T-helper 22 cell (primary cell): ENCODE data around the gene OR2A5.
"Not testable (repeated sequence)": the region's sequence is repeated elsewhere in the genome, so short reads cannot be mapped to it uniquely, and the experiment has no call there.

ENCODE experiments used
- DNase-seq: peaks from one replicate; pipeline ENCODE4 v3.0.0-alpha.2; 2020; ENCODE audit warnings: low read depth

The OR2A5 gene, protein sequence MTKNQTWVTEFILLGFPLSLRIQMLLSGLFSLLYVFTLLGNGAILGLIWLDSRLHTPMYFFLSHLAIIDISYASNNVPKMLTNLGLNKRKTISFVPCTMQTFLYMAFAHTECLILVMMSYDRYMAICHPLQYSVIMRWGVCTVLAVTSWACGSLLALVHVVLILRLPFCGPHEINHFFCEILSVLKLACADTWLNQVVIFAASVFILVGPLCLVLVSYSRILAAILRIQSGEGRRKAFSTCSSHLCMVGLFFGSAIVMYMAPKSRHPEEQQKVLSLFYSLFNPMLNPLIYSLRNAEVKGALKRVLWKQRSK

GRCh38 chr7:144048648-144049047 lies at the start of gene OR2A5:
OR2A5 (plus strand) TSS chr7:144048948; CDS start chr7:144050402, 1,454 bp downstream.
- DNase-seq = no peak

GRCh38 chr7:144000020-144000419 lies 48.7 kb upstream of the OR2A5 start, which contains the start of gene OR6B1:
OR6B1 (plus strand) TSS chr7:144000320; CDS start chr7:144003997, 3,677 bp downstream.
- no peak for DNase-seq

- no peak for DNase-seq
These were observed 47.2 kb upstream of the OR2A5 start for GRCh38 chr7:144001543-144001942.

- DNase-seq = no peak
These were observed 44.0 kb upstream of the OR2A5 start for GRCh38 chr7:144004703-144005102.

- no peak for DNase-seq
These were observed 42.6 kb upstream of the OR2A5 start for GRCh38 chr7:144006029-144006691.

- DNase-seq = no peak
These were observed 42.1 kb upstream of the OR2A5 start for GRCh38 chr7:144006692-144007042.

GRCh38 chr7:144009361-144009760 lies 39.4 kb upstream of the OR2A5 start:
- DNase-seq = no peak

DNA sequence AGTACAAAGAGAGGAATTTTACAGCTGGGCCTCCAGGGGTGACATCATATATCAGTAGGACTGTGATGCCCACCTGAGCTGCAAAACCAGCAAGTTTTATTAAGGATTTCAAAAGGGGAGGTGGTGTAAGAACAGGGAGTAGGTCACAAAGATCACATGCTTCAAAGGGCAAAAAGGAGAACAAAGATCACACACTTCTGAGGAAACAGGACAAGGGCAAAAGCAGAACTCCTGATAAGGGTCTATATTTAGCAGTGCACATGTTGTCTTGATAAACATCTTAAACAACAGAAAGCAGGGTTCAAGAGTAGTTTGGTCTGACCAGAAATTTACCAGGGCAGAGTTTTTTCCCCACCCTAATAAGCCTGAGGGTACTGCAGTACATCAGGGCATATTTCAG lies 38.7 kb upstream of the OR2A5 start:
- not testable (repeated sequence) for DNase-seq

DNA sequence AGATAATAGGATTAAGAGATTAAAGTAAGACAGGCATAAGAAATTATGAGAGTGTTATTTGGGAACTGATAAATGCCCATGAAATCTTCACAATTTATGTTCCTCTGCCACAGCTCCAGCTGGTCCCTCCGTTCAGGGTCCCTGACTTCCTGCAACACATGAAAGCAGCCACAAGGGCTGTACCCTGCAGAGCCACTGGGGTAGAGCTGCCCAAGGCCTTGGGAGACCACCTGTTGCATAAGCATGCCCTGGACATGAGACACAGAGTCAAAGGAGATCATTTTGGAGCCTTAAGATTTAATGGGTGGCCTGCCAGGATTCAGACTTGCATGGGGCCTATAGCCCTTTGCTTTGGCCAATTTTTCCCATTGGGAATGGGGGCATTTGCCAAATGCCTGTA lies 37.9 kb upstream of the OR2A5 start:
- not testable (repeated sequence) for DNase-seq

DNA sequence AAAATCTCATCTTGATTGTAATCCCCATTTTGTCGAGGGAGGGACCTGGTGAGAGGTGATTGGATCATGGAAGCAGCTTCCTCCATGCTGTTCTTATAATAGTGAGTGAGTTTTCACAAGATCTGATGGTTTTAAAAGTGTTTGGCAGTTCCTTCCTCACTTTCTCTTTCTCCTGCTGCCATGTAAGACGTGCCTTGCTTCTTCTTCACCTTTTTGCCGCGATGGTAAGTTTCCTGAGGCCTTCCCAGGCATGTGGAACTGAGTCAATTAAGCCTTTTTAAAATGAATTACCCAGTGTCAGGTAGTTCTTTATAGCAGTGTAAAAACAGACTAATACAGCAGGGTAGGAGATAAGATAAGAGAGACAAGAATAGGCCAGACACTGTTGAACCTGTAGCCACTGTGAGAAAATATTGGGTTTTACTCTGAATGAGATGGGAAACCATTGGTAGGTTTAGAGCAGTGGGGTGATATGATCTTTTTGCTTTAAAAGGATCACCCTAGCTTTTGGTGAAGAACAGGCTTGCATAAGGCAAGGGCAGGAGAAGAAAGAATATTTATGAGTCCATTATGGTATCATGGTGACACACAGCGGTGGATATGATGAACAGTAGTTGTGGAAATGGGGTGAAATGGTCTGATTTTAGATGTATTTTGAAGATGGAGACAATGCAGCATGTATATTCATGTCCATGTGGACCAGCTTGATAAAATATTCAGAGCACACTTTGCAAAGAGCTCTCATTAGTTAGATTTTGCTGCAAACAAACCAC lies 37.1 kb upstream of the OR2A5 start:
- DNase-seq = no peak

DNA sequence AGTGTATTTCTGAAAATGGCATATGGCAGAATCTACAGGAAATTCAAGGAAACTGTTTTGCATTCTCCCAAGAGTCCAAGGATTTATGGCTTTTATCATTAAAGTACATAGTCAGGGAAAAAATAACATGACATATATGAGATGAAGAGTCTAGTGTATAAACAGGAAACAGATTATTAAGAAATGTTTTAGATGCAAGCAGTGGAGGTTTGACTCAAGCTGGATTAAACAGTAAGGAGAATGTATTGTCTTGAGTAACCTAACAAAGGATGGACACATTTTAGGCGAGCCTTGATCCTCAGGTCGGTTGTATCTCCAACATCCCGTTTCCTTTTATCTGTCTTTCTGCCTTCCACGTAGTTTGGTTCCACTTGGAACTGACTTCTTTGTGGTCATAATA lies 30.7 kb upstream of the OR2A5 start:
- DNase-seq = no peak

DNA sequence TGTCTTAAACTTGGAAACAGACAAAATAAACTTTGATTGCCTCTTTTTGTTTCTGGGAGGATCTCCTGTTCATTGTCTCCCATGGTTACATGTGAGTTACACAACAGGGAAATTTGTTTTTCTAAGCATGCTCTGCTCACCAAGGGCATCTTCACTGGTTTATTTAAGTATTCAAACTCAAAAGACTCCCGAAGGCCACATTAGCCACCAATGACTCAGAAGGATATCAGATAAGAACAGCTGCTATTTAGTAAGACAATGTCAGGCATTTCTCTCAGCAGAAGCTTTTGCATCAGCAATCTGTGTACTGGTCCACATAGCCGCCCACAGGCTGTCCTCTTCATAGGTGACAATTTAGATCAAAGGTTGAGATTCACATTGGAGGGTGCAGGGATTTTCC lies 29.3 kb upstream of the OR2A5 start:
- no peak for DNase-seq

DNA sequence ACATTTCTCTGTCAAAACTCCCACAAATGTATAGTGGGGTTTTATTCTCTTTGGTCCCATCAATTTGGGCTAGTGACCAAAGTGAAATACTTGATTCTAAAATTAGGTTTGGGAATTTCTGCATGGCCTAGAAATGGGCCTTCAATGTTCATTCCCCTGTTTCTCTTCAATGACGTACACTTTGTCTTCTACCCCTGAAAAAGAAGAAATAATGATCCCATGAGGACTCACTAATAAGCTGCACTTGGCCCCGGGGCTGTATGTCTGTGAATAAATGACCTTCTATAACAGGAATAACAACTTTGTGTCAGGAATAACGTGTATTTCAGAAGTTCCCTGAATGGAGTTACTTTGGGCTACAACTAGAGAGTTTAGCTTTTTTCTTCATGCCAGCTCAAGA lies 28.4 kb upstream of the OR2A5 start:
- DNase-seq = no peak

GRCh38 chr7:144022169-144022568 lies 26.6 kb upstream of the OR2A5 start:
- no peak for DNase-seq

DNA sequence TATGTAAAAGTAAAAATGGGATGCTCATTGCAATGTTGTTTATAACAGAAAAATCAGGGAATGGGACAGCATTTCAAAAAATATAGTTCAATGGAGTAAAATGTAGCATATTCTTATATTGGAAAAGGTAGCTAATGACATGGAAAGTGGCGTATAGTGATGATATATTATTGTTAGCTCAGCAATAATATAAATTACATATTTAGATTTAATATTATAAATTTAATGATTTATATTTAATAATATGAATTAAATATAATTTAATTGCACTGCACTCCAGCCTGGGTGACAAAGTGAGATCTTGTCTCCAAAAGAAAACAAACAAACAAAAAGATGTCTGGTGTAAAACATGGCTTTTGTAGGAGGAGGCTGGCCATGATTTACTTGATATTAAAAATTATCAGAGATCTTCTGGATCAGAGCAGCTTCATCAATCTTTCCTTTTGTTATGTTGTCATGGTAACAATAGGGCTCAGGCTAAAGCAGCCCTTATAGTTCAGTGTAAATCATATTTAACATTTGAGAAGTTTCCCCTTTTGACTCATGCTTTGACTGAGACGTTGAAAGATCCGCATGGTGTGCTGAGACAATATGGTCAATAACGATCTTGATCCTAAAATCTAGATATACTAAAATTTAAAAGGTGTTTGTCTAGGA lies 25.4 kb upstream of the OR2A5 start:
- DNase-seq = no peak

DNA sequence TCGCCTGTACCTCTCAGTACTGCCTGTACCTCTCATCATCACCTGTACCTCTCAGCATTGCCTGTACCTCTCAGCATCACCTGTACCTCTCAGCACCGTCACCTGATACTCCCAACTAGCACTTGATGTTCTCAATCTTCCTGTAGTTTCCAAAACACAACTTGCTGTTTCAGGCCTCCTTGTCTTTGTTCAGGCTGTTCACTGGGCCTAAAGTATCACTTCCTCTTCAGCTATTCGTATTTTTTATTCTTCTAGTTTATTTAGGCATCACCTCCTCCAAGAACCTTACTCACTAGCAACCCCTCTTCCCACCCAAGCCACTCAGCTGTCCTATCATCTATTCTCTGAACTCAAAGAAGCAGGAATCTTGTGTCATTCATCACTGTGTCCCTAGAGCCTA lies 24.5 kb upstream of the OR2A5 start:
- no peak for DNase-seq

- DNase-seq = no peak
These were observed 22.4 kb upstream of the OR2A5 start for GRCh38 chr7:144026203-144026883.

- no peak for DNase-seq
These were observed 21.7 kb upstream of the OR2A5 start for GRCh38 chr7:144027070-144027469.

- DNase-seq = no peak
These were observed 20.8 kb upstream of the OR2A5 start for GRCh38 chr7:144027974-144028373.

DNA sequence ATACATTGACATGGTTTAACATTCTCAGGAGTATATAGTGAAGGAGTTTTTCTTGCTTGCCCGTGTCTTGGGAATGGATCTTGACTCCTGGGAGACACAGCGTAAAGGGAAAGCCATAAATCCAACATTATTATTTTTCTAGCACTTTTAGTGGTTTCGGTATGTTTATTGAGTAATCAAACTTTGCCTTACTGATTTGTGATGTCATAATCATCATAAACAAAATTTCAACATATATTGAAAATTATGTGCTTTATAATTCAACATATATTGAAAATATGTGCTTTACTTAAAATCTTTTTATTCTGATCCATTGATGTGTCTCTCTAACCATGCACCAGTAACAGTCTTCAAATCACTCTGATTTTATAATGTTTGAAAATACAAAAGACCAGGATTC lies 20.2 kb upstream of the OR2A5 start:
- no peak for DNase-seq

GRCh38 chr7:144032516-144032915 lies 16.2 kb upstream of the OR2A5 start:
- no peak for DNase-seq
